Measurements from ENCODE around the gene EXOSC7. TPM values are rescaled to one million over a fixed set of nuclear protein-coding genes. Genes with fewer than 3 reads are reported as not detected.

Gene EXOSC7
- total RNA-seq, 1 experiment from 2014 or later = 88.7 TPM

- Histone ChIP-seq H3K4me1 (ENCODE audit: insufficient read depth, low read length) (no peaks in the 10 kb centered on the region; the same call in 1 of the 2 replicates), H3K23me2 (ENCODE audit: insufficient read length, low read depth, low read length, poor library complexity, severe bottlenecking) (no peaks in the 10 kb centered on the region), H3K27ac (ENCODE audit: insufficient read length, low read depth, low read length) (no peak overlapping the region), H3K79me1 (ENCODE audit: insufficient read depth, low read depth, low read length, poor library complexity, severe bottlenecking) (no peaks in the 10 kb centered on the region), H2BK120ac (ENCODE audit: low read depth, low read length, poor library complexity, severe bottlenecking) (no peak overlapping the region), H4K91ac (ENCODE audit: insufficient read length, low read depth, low read length) (no peak overlapping the region), H4K8ac (replicated peaks; ENCODE audit: insufficient read length, low read depth, low read length) (no peak overlapping the region), H3K4me2 (ENCODE audit: insufficient read depth, insufficient read length, low read length) (no peak overlapping the region), H3T11ph (ENCODE audit: low read length) (no peak overlapping the region), H3K4ac (ENCODE audit: low read depth, low read length) (no peak overlapping the region), H3K18ac (ENCODE audit: insufficient read length, low read depth, low read length) (no peak overlapping the region), H2BK20ac (ENCODE audit: low read depth, low read length, poor library complexity, severe bottlenecking) (no peak overlapping the region), H3K23ac (ENCODE audit: insufficient read length, low read depth, low read length) (no peak overlapping the region), H2BK15ac (ENCODE audit: low read depth, low read length) (no peak overlapping the region), H2BK5ac (ENCODE audit: insufficient read length, low read length) (no peak overlapping the region), H3K9me3 (ENCODE audit: control insufficient read depth, low read depth, low read length) (no peaks in the 10 kb centered on the region), H2AFZ (ENCODE audit: low read length) (no peak overlapping the region), H4K5ac (ENCODE audit: insufficient read length, low read depth, low read length) (no peak overlapping the region), H3K56ac (ENCODE audit: insufficient read length, low read depth, low read length) (no peak overlapping the region), H3K9ac (ENCODE audit: extremely low read depth, insufficient read length, low read length) (no peak overlapping the region), H4K20me1 (ENCODE audit: control insufficient read depth, insufficient read depth, insufficient read length) (no peaks in the 10 kb centered on the region), H3K79me2 (ENCODE audit: insufficient read depth, low read length) (peaks cover 2% of the 10 kb centered on the region; the same call in 1 of the 2 replicates), H3K14ac (ENCODE audit: insufficient read depth, low read length) (no peak overlapping the region), H2BK12ac (ENCODE audit: insufficient read length, low read depth, low read length) (no peak overlapping the region), H3K27me3 (ENCODE audit: insufficient read depth, low read length) (no peaks in the 10 kb centered on the region), H2AK5ac (ENCODE audit: insufficient read length, low read length) (no peak overlapping the region)
- no peak overlapping the region for H3K4me3 Mint-ChIP-seq
- no CpG with 5 or more reads among the region's 3 CpGs for WGBS (ENCODE audit: extremely low coverage, insufficient read length, low lambda C conversion rate)
- H3K36me3 Mint-ChIP-seq (ENCODE audit: insufficient read depth in 1 of 3, low read depth in 3 of 3) = peaks cover 2 to 12% (median 9%) of the 10 kb centered on the region in 3 experiments; a peak in 4 of 7 replicates
- no peaks in the 10 kb centered on the region for H3K9me3 Mint-ChIP-seq
- no peak for DNase-seq
- TF ChIP-seq, protein P1, sequence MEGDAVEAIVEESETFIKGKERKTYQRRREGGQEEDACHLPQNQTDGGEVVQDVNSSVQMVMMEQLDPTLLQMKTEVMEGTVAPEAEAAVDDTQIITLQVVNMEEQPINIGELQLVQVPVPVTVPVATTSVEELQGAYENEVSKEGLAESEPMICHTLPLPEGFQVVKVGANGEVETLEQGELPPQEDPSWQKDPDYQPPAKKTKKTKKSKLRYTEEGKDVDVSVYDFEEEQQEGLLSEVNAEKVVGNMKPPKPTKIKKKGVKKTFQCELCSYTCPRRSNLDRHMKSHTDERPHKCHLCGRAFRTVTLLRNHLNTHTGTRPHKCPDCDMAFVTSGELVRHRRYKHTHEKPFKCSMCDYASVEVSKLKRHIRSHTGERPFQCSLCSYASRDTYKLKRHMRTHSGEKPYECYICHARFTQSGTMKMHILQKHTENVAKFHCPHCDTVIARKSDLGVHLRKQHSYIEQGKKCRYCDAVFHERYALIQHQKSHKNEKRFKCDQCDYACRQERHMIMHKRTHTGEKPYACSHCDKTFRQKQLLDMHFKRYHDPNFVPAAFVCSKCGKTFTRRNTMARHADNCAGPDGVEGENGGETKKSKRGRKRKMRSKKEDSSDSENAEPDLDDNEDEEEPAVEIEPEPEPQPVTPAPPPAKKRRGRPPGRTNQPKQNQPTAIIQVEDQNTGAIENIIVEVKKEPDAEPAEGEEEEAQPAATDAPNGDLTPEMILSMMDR (conservative IDR thresholded peaks at IDR 0.05) = no peak
- H3K27ac Mint-ChIP-seq = peak overlapping the region in 1 of 3 experiments; percentile 38; a peak in 2 of 7 replicates
- H3K27me3 Mint-ChIP-seq (ENCODE audit: low read depth) = no peaks in the 10 kb centered on the region
- peaks cover 8 to 13% of the 10 kb centered on the region in 2 experiments for H3K4me1 Mint-ChIP-seq
Measured at GRCh38 chr3:44960387-44961026, 15.5 kb upstream of the EXOSC7 start.
